ENCODE results near the gene MSH3. TPM values are rescaled to one million over a fixed set of nuclear protein-coding genes. Genes with fewer than 3 reads are reported as not detected.
"Not testable (repeated sequence)": the region's sequence is repeated elsewhere in the genome, so short reads cannot be mapped to it uniquely, and the experiment has no call there.

Gene MSH3
- total RNA-seq, 1 donor: 15.8 TPM

DNA sequence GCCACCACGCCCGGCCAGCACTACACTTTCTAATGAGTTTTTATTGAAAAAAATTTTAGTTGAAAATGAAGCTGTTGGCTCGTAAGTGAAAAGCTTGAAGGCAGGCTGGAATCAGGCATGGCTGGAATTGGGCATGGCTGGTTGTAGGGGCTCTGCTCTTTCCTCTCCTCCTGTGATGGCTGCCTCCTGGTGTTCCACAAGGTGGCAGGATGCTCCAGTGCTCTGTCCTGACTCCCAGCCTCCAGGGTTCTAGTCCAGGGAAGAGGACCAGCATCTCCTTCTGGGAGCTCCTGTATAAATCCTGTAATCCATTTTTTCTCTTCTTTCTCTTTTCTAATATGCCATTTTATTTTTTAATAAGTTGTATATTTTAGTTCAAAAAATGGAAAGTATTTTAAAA lies 57.5 kb downstream of the MSH3 start:
- Histone ChIP-seq H3K4me3 (ENCODE audit: low read length) (no peak overlapping the region), H3K9me3 (ENCODE audit: low read depth, low read length) (no peaks in the 10 kb centered on the region), H3K27me3 (ENCODE audit: insufficient read depth, low read length) (no peaks in the 10 kb centered on the region), H3K4me1 (ENCODE audit: insufficient read depth, low read length) (peaks cover 3% of the 10 kb centered on the region)

GRCh38 chr5:80712919-80713318 lies 58.5 kb downstream of the MSH3 start:
- Histone ChIP-seq H3K27me3 (ENCODE audit: insufficient read depth, low read length) (no peaks in the 10 kb centered on the region), H3K4me1 (ENCODE audit: insufficient read depth, low read length) (peaks cover 3% of the 10 kb centered on the region), H3K4me3 (ENCODE audit: low read length) (no peak overlapping the region), H3K9me3 (ENCODE audit: low read depth, low read length) (no peaks in the 10 kb centered on the region)

- no peaks in the 10 kb centered on the region for H3K9me3 ChIP-seq (ENCODE audit: low read depth, low read length)
- no peaks in the 10 kb centered on the region for H3K27me3 ChIP-seq (ENCODE audit: insufficient read depth, low read length)
- no peak overlapping the region for H3K4me3 ChIP-seq (ENCODE audit: low read length)
- peaks cover 3% of the 10 kb centered on the region for H3K4me1 ChIP-seq (ENCODE audit: insufficient read depth, low read length)
Observed at GRCh38 chr5:80713631-80714030, 59.2 kb downstream of the MSH3 start.

- Histone ChIP-seq H3K9me3 (ENCODE audit: low read depth, low read length) (no peaks in the 10 kb centered on the region), H3K27me3 (ENCODE audit: insufficient read depth, low read length) (no peaks in the 10 kb centered on the region), H3K4me1 (ENCODE audit: insufficient read depth, low read length) (peaks cover 3% of the 10 kb centered on the region), H3K4me3 (ENCODE audit: low read length) (no peak overlapping the region)
Observed at GRCh38 chr5:80714570-80715298, 60.3 kb downstream of the MSH3 start.

DNA sequence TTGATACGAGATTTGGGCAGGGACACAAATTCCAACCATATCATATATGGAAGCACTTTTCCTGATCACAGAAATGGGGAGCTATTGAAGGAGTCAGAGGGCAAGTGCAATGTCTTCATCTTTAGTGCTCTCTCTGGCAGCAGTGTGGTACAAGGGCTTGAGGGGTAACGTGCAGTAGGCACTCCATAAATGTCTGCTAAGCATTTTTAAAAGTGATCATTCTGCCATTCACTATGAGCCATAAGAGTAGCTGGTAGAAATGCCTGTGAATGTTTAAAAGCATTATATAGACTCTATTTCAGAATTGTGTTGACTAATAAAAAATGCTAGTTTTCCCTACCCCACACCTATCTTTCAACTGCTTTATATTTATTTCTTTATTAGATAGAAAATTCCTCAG lies 61.4 kb downstream of the MSH3 start:
- Histone ChIP-seq H3K9me3 (ENCODE audit: low read depth, low read length) (no peaks in the 10 kb centered on the region), H3K4me3 (ENCODE audit: low read length) (no peak overlapping the region), H3K4me1 (ENCODE audit: insufficient read depth, low read length) (peaks cover 3% of the 10 kb centered on the region), H3K27me3 (ENCODE audit: insufficient read depth, low read length) (no peaks in the 10 kb centered on the region)

GRCh38 chr5:80720181-80720580 lies 65.7 kb downstream of the MSH3 start:
- Histone ChIP-seq H3K4me3 (ENCODE audit: low read length) (no peak overlapping the region), H3K9me3 (ENCODE audit: low read depth, low read length) (no peaks in the 10 kb centered on the region), H3K27me3 (ENCODE audit: insufficient read depth, low read length) (no peaks in the 10 kb centered on the region), H3K4me1 (ENCODE audit: insufficient read depth, low read length) (no peaks in the 10 kb centered on the region)

DNA sequence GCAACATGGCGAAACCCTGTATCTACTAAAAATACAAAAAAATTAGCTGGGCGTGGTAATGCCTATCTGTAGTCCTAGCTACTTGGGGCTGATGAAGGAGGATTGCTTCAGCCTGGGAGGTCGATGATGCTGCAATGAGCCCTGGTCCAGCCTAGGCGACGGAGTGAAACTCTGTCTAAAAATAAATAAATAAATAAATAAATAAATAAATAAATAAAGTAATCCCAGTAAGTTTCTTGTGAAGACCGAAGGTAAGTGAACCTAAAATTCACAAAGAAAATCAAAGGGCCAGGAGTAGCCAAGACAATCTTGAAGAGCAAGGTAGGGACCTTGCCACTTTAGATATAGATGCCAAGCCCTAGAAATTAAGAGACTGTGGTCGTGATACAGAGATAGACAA lies 68.5 kb downstream of the MSH3 start:
- no peak overlapping the region for H3K4me3 ChIP-seq (ENCODE audit: low read length)
- no peaks in the 10 kb centered on the region for H3K27me3 ChIP-seq (ENCODE audit: insufficient read depth, low read length)
- no peaks in the 10 kb centered on the region for H3K9me3 ChIP-seq (ENCODE audit: low read depth, low read length)
- H3K4me1 ChIP-seq (ENCODE audit: insufficient read depth, low read length): no peaks in the 10 kb centered on the region

GRCh38 chr5:80725446-80725845 lies 71.0 kb downstream of the MSH3 start:
- H3K9me3 ChIP-seq (ENCODE audit: low read depth, low read length): no peaks in the 10 kb centered on the region
- H3K27me3 ChIP-seq (ENCODE audit: insufficient read depth, low read length): no peaks in the 10 kb centered on the region
- H3K4me1 ChIP-seq (ENCODE audit: insufficient read depth, low read length): no peaks in the 10 kb centered on the region
- H3K4me3 ChIP-seq (ENCODE audit: low read length): no peak overlapping the region

DNA sequence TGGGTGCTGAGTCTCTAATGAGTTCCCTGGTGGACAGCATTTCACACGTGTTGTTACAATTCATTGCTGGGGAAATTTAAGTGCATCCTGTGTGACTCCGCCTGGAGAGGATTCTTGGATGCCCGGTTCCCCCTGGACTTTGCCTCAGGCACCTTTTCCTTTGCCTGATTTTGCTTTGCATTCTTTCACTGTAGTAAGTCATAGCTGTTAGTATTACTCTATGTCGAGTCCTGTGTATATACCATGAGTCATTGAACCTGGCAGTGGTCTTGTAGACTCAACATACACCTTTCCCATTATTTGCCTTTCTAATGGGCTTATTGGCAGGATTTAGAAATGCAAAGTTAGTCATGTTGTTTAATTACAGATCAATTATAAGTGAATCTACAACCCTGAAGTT lies 82.3 kb downstream of the MSH3 start:
- H3K27me3 ChIP-seq (ENCODE audit: insufficient read depth, low read length): no peaks in the 10 kb centered on the region
- peaks cover 5% of the 10 kb centered on the region for H3K4me1 ChIP-seq (ENCODE audit: insufficient read depth, low read length)
- H3K9me3 ChIP-seq (ENCODE audit: low read depth, low read length): no peaks in the 10 kb centered on the region
- H3K4me3 ChIP-seq (ENCODE audit: low read length): no peak overlapping the region

DNA sequence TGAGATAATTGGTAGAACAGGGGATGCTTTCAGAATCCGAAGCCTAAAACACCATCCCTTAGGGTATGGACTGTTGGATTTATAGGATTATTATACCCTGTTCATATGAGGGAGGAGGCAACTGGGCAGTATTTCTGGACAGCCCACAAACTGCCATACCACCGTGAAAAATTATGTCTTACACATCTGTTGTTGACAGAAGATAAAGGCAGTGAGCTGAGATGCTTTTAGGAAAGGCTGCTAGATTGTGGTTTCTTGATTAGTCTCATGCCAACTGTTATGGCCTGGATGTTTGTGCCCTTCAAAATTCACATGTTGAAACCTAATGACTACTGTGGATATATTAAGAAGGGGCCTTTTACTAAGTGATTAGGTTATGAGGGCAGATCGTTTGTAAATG lies 84.0 kb downstream of the MSH3 start:
- Histone ChIP-seq H3K4me3 (ENCODE audit: low read length) (no peak overlapping the region), H3K9me3 (ENCODE audit: low read depth, low read length) (no peaks in the 10 kb centered on the region), H3K4me1 (ENCODE audit: insufficient read depth, low read length) (peaks cover 5% of the 10 kb centered on the region), H3K27me3 (ENCODE audit: insufficient read depth, low read length) (no peaks in the 10 kb centered on the region)

DNA sequence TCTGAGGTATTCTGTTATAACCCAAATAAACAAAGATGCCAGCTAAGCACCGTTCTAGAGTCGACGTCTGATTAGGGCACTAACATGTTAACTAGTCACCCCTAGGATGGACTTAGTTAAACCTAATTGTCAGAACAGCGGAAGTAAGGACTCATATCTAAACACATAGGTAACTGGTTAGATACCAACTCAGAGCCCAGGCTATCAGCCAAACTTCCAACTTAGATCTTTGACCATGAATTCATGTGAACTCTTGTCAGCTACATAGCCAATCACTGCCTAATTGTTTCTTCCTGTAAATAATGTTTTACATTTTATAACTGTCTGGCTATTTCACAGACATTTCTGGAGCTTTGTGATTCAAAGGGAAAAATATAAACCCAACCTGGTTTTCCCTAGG lies 84.6 kb downstream of the MSH3 start:
- no peak overlapping the region for H3K4me3 ChIP-seq (ENCODE audit: low read length)
- no peaks in the 10 kb centered on the region for H3K27me3 ChIP-seq (ENCODE audit: insufficient read depth, low read length)
- no peaks in the 10 kb centered on the region for H3K9me3 ChIP-seq (ENCODE audit: low read depth, low read length)
- peaks cover 5% of the 10 kb centered on the region for H3K4me1 ChIP-seq (ENCODE audit: insufficient read depth, low read length)

DNA sequence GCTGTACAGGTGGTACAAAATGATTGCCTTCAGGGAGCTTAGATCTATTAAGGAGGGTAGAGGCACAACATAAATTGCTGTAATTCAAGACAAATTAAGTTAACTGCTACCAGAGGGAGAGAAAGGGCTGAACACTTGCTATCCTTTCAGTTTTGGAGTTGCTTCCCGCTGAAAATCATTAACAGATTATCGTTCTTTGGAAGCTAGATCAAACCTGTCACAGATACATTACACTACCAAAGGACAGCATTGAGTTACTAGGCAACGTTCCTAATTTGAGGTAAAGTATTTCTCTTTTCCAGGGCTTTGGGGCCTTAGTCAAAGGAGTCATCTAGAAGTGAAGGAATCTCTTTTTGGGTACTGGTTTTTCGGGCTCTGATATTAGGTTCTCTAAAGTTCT lies 85.0 kb downstream of the MSH3 start:
- Histone ChIP-seq H3K4me3 (ENCODE audit: low read length) (no peak overlapping the region), H3K27me3 (ENCODE audit: insufficient read depth, low read length) (no peaks in the 10 kb centered on the region), H3K9me3 (ENCODE audit: low read depth, low read length) (no peaks in the 10 kb centered on the region), H3K4me1 (ENCODE audit: insufficient read depth, low read length) (peaks cover 5% of the 10 kb centered on the region)

- H3K4me1 ChIP-seq (ENCODE audit: insufficient read depth, low read length): peaks cover 5% of the 10 kb centered on the region
- H3K9me3 ChIP-seq (ENCODE audit: low read depth, low read length): no peaks in the 10 kb centered on the region
- H3K27me3 ChIP-seq (ENCODE audit: insufficient read depth, low read length): no peaks in the 10 kb centered on the region
- no peak overlapping the region for H3K4me3 ChIP-seq (ENCODE audit: low read length)
Observed at GRCh38 chr5:80739898-80740297, 85.4 kb downstream of the MSH3 start.

GRCh38 chr5:80740488-80740887 lies 86.0 kb downstream of the MSH3 start:
- not testable (repeated sequence) for H3K4me1 ChIP-seq (ENCODE audit: insufficient read depth, low read length); H3K4me3 ChIP-seq (ENCODE audit: low read length); H3K9me3 ChIP-seq (ENCODE audit: low read depth, low read length); H3K27me3 ChIP-seq (ENCODE audit: insufficient read depth, low read length)

GRCh38 chr5:80740999-80741398 lies 86.5 kb downstream of the MSH3 start:
- H3K4me1 ChIP-seq (ENCODE audit: insufficient read depth, low read length): peaks cover 5% of the 10 kb centered on the region
- no peak overlapping the region for H3K4me3 ChIP-seq (ENCODE audit: low read length)
- H3K9me3 ChIP-seq (ENCODE audit: low read depth, low read length): no peaks in the 10 kb centered on the region
- H3K27me3 ChIP-seq (ENCODE audit: insufficient read depth, low read length): no peaks in the 10 kb centered on the region

DNA sequence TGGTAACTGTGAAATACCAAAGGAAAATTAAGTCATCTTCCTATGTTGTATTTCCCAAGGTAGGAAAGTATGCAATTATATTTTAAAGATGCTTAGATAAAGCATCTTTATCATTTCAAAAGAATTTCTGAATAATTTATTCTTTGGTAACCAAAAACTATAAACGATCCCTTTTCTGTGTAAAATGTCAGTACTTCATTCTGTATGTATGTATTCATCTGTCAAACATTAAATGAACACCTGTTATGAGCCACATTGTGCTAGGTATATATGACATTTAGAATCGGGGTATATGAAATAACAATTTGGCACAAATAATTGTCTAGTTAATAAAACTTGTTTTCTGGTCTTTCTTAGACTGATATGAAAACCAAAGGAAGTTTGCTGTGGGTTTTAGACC lies 89.7 kb downstream of the MSH3 start:
- no peak overlapping the region for H3K4me3 ChIP-seq (ENCODE audit: low read length)
- H3K4me1 ChIP-seq (ENCODE audit: insufficient read depth, low read length): peaks cover 5% of the 10 kb centered on the region
- no peaks in the 10 kb centered on the region for H3K9me3 ChIP-seq (ENCODE audit: low read depth, low read length)
- H3K27me3 ChIP-seq (ENCODE audit: insufficient read depth, low read length): no peaks in the 10 kb centered on the region

Measured in mononuclear cell (primary cell).